Erythroblast (primary cell): Measurements from ENCODE around the gene MGST3.
"Not testable (repeated sequence)": the region's sequence is repeated elsewhere in the genome, so short reads cannot be mapped to it uniquely, and the experiment has no call there.

Experiments used
- DNase-seq, 2 experiments: peaks; one replicate each; lab custom pipeline; 2025; lab: John Stamatoyannopoulos, UW
- GATA1 ChIP-seq: IDR thresholded peaks from 2 replicates; pipeline ENCODE4 v1.6.1; 2011; ENCODE audit warnings: low read depth, mild to moderate bottlenecking, control low read depth, low read length, moderate library complexity
- POLR2A ChIP-seq: IDR thresholded peaks from 2 replicates; pipeline ENCODE4 v1.6.1; 2011; ENCODE audit warnings: mild to moderate bottlenecking, low read length

Gene MGST3

DNA sequence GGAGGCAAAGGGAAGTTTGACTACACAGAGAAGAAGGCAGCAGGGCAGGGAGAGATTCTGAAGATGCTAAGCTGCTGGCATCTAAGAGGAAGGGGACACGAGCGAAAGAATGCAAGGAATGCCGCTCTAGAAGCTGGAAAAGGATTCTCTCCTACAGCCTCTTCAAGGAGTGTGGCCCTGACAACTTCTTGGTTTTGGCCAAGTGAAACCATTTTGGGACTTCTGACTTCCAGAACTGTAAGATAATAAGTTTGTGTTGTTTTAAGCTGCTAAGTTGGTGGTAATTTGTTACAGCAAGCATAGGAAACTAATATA is 28.5 kb downstream of the MGST3 start:
- no peak for TF ChIP-seq POLR2A
- TF ChIP-seq GATA1 = no peak
- DNase-seq = no peak

DNA sequence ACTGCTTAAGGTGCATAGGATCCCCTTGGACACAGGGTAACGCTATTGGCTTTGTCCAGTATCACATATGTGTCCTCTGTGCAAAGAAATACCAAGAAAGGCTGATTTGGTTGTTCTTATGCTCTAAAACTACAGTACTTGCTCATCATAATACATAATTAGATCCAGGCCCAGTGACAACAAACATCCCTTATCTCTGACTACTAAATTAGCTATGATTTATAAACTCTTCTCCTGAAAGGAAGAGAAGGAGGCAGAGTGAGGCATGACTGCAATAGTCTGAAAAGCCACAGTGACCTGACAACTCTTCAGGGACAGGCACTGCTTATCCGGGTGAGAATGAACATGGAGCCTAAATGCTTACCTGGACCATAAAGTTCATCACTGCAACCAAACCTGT is 30.7 kb downstream of the MGST3 start:
- no peak for DNase-seq
- TF ChIP-seq GATA1 (no peak), POLR2A (no peak)

DNA sequence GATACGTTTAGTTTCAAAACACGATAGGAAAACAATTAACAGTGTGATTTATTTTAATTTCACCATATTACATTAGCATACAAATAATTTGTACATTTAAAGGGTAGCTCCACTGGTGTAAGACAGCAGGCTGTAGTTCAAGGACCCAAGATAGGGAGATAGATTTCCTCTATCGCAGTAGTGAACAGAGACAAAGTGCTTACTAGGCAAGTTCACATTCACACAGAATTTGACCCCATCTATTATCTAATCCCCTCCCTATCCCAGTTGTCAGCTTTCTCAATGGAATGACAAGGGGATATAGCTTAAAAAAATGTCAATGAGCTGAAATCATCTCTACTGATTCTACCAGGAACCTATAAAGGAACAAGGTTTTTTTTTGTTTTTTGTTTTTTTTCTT is 31.2 kb downstream of the MGST3 start:
- no peak for TF ChIP-seq GATA1
- no peak for DNase-seq

DNA sequence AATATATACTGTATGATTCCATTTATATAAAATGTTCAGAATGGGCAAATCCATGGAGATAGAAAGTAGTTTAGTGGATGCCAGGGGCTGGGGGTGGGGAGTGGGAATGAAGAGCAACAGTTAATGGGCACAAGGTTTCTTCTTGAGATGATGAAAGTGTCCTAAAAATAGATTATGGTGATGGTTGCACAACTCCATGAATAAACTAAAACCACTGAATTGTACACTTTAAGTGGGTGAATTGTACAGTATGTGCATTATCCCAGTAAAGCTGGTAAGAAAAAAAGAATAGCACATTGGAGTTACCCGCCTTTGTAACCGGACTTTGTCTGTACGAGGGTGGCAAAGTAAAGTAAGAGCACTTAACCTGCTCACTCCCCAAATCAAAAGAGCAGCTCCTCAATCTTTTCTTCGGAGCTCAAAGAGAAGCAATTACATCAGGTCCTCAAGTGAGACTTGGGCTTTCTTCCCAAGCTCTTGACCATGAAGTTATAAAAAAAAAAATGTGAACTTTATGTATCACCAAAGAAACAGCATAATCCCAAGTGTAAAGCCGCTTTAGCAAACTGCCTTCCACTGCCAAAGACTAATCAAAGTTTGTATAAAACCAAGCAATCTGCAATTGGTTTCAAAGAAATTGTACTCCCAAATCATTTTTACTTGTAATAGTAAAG is 35.3 kb downstream of the MGST3 start:
- TF ChIP-seq GATA1 = no peak
- no peak for TF ChIP-seq POLR2A
- DNase-seq = no peak

DNA sequence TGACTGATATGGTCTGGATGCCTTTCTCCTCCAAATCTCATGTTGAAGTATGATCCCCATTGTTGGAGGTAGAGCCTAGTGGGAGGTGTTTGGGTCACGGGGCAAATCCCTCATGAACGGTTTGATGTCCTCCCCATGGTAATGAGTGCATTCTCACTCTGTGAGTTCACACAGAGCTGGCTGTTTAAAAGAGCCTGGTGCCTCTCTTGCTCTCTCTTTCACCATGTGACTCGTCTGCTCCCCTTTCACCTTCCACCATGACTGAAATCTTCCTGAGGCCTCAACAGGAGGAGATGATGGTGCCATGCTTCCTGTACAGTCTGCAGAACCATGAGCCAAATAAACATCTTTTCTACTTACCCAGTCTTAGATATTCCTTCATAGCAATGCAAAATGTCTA is 37.1 kb downstream of the MGST3 start:
- DNase-seq = no peak
- TF ChIP-seq POLR2A (no peak), GATA1 (no peak)

DNA sequence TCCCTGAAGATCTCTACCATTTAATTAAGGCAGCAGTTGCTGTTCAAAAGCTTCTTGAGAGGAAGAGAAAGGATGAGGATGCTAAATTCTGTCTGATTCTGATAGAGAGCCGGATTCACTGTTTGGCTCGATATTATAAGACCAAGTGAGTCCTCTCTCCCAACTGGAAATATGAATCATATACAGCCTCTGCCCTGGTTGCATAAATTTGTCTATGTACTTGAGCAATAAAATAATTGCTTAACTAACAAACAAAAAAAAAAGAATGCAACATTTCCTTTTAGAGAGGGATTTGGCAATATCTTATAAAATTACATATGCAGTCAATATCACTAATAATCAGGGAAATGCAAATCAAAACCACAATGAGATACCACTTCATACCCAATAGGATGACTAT is 40.5 kb downstream of the MGST3 start:
- TF ChIP-seq POLR2A = no peak
- no peak for DNase-seq

DNA sequence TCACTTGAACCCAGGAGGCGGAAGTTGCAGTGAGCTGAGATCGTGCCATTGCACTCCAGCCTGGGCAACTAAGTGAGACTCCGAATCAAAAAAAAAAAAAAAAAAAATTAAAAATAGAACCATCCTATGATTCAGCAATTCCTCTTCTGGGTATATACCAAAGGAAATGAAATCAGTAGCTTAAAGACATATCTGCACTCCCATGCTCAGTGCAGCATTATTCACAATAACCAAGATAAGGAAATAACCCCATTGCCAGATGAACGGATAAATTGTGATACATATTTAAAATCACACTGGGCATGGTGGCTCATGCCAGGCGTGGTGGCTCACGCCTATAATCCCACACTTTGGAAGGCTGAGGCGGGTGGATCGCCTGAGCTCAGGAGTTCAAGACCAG is 43.6 kb downstream of the MGST3 start:
- no peak for DNase-seq
- TF ChIP-seq GATA1 (no peak), POLR2A (no peak)

DNA sequence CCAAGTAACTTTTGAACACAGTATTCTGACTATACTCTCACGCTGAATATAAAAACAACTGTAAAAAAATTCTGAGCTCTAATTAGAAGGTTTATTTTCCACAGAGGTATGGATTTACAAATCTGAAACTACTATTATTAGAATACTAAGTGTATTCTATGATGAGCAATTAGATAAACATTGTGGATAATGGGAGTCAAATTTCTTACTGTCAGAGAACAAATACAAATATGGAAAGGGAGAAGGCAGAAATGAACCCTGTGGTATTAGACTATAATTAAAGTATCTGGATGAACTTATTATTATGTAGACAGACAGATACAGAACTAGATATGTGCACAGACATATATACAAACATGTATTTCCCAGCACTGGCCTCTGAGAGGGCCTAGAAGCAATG is 44.8 kb downstream of the MGST3 start:
- no peak for TF ChIP-seq POLR2A
- no peak for TF ChIP-seq GATA1
- DNase-seq = no peak

DNA sequence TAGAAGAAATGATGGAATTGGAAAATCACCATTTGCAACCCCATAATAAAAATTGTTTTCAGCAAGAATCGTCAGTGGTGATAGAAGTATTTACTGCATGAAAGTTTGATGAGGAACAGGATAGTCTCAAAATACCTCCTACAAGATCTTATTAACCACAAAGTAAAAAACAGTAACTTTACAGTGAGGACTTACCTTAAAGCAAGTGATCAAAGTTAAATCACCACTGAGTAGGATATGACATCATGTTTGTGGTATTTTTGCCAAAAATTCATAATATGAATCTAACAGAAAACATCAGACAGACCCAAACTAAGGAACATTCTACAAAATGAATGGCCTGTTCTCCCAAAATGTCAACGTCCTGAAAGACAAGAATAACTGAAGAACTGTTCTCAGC is 47.5 kb downstream of the MGST3 start:
- TF ChIP-seq POLR2A (no peak), GATA1 (no peak)
- no peak for DNase-seq

DNA sequence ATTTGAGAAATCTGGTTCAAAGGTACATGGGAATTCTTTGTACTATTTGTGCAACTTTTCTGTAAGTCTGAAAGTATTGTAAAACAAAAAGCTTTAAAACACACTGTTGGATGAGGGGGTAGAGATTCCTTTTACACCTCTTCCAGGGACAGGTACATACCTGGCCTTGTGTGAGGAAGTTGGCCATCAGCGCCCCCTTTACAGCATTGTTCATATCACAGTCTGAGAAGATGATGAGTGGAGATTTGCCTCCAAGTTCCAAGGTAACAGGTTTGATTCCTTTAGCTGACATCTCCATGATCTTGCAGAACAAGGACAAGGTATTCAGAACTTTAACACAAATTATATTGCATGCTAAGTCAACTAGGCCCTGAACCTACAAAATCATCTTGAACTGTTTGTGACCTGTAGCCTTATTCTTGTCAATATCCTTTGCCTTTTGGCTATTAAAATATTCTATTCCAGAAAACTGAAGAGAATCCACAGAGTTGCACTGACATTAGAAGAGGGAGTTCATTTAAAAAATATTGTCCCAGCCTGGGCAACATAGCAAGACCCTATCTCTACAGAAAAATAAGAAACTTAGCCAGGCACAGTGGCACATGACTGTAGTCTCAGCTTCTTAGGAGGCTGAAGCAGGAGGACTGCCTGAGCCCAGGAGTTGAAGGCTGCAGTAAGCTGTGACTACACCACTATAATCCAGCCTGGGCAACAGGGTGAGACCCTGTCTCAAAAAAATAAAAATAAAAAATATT is 48.4 kb downstream of the MGST3 start:
- DNase-seq = no peak
- TF ChIP-seq POLR2A = no peak
- TF ChIP-seq GATA1 = no peak

DNA sequence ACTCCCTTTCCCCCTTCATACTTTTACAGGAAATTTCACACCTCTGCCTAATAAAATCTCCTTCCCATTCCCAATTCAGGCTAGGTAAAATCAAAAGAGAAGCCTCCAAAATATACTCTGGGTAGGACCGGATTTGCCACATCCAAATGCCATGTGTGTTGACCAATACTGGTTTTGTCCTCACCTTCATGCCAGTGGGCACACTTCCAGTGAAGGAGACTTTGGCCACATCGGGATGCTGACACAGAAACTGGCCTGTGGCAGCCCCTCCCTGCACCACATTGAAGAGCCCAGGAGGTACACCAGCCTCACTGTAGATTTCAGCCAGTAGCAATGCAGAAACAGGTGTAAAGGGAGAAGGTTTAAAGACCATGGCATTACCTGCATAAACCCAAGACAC is 49.3 kb downstream of the MGST3 start:
- TF ChIP-seq POLR2A (no peak), GATA1 (no peak)
- DNase-seq = no peak

DNA sequence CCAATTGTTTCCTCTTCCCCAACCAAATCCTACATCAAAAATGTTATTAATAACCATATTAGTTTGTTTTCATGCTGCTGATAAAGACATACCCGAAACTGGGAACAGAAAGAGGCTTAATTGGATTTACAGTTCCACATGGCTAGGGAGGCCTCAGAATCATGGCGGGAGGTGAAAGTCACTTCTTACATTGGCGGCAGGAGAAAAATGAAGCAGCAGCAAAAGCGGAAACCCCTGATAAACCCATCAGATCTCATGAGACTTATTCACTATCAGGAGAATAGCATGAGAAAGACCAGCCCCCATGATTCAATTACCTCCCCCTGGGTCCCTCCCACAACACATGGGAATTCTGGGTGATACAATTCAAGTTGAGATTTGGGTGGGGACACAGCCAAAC is 49.7 kb downstream of the MGST3 start:
- not testable (repeated sequence) for DNase-seq

DNA sequence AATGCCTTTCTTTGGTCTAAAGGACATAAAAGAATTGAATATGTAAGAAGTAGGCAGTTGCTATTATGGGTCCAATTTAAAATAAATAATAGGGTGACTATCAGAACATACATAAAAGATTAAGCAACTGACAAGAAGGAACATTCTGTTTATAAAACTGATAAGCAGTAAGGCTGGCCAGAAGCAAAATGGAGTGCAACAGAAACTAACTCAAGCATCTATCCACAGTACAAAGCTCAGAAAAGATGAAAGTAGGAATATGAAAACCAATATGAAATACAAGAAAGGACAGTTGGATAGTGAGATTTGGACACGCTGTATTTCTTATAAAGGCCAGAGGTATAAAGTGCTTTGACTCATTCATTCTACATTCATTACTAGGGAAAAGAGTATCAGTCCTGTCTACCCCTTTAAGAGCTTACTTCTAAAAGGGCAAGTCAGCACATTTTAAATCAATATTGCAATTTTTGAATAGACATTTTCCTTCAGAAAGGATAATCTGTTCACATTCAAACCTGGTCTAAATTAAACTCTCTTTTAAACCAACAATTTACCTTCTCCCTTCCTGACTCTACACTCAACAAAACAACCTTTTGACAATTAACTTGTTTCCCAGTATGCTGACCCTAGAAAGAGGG is 52.9 kb downstream of the MGST3 start:
- no peak for DNase-seq
- no peak for TF ChIP-seq GATA1
- TF ChIP-seq POLR2A = no peak

DNA sequence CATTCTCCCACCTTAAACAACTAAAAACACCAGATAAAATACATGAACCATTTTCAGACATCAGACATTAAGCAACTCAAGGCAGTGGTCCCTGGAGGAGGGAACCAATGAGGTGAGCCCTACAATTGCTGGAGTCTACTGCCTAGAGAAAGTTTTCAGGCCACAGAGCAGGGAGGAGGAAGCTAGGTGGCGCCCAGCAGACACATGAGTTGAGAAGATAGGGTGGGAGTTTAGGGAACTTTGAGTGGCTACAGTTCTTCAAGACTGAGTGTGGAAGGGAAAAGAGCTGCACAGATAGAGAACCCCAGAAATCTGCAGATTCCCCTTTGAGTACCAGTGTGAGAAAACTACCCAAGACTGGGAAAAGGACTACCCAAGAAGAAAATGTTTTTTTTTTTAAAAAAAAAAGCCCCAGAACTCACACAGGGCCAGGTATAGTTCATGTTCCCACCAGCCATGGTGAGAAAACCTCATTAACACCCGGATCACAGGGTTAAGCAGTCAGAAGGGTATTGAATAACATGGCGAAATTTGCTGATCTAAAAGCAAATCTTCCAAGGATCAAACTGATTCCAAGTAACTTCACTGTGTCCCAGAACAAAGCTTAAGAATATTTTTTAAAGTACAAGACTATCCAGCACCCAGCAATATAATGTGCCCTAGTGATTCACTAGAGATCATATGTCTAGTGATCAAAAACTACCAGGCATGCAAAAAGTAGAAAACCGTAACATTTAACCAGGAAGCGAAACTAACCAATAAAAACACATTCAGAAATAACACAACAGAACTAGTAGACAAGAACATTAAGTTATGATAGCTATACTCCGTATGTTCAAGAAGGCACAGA is 55.3 kb downstream of the MGST3 start:
- DNase-seq = peak; percentile 38
- TF ChIP-seq GATA1 (no peak), POLR2A (no peak)
